Measurements from ENCODE around the gene PPM1L. TPM values are rescaled to one million over a fixed set of nuclear protein-coding genes. Genes with fewer than 3 reads are reported as not detected.

PPM1L gene
- total RNA-seq, 1 donor from 2014 or later, result 63.2 TPM

DNA sequence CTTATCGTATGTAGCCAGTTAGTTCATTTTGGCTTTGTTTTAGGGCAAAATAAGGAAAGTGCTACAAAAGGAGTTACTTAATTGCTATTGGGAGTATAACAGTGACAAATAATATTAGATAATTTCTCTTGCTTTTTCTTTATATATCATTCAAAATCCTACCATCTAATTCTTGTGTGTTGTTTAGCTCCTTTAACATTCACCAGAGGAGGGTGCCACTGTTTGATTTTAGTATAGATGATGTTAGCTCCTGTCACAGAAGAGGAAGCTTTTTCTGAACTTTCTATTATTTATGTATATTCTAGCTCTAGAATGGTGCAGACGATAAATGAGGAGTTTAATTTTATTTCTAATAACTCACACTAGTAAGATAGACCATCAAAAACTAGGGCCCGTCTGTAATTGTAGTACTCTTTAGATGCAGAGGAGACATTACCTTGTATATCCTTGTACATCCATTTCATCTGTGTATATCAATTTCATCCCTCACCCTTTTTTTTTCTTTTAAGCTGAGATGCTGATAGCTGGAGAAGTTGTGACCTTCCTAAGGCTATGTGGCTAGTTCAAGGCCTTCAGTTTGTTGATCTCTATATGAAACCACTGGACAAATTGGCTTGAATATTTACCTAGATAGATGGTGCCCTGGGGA is 3.0 kb downstream of the PPM1L start:
- FAIRE-seq, result no peak
- DNase-seq (ENCODE audit: low spot score in 2 of 2), result no peak

DNA sequence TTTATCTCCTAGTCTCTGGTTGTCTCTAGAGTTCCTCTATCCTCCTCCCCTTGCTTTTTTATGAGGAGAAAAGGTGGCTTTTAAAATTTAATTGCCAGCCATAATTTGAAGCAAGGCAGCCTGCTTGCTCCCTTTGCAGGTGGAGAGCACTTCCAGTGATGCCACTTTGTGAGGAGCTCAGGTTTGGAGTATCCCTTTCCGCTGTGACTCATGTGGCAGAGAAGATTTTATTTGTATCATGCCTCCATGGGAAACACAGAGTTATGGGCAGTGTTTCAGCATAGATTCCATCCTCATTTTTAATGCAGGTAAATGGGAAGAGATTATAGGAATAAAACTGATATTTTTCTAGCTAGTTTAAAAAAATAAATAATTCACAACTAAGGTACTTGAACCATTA is 7.0 kb downstream of the PPM1L start:
- FAIRE-seq, result no peak
- DNase-seq (ENCODE audit: low spot score in 2 of 2), result no peak

DNA sequence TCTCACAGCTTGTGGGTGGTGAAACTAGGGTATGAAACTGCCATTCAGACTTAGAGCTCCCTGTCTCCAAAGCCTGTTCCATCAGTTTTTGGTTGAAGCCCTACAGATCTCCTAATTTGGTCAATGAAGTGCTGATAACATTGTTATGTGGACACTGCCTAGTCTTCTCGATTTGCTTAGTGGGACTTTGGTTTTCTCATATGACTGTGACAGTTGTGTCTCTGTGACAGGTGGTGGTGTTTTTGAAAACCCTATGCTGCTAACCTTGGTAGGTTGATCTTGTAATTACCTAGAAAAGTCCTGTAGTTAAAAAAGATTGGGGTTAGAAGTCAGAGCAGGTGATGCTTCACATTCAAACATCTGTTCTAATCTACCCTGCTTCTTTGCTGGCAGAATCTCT is 9.2 kb downstream of the PPM1L start:
- no peak for FAIRE-seq

DNA sequence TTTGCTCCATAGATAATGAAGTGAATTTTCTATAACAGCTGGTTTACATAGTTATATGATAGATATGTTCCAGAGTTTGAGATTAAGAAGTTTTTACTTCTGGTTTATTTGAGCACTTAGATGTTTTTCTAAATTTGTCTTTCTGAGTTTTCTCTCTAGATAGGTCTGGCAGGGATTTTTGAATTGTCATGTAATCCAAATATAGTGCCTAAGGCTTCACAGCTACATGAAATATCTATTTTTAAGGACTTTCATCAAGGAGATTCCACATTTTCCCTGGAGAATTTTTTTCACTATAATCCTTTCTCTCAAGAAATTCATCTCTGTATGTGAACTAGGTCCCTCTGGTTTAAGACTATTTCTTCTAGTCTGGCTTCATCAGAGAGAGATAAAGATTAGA is 12.0 kb downstream of the PPM1L start:
- DNase-seq (ENCODE audit: low spot score in 2 of 2) (no peak), FAIRE-seq (no peak)

More for the DNA sequence above, 9.2 kb downstream of the PPM1L start:
- DNase-seq (ENCODE audit: low spot score in 2 of 2), result no peak

DNA sequence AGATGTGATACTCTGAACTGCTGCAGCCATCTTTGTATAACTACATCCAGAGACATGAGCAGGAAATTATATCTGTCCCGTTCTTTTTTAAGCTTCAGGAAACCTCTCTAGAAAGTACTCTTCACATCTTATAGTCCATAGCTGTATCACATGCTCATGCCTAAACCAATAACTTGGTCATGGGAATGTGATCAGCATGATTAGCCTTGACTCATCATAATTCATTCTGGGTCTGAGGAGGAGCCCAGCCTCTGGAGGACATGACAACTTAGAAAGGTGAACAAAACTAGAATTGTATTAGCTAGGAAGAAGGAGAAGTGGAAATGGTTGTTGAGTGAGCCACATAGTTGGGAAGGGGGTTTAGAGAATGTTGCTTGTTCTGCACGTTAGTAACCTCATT is 12.9 kb downstream of the PPM1L start:
- FAIRE-seq, result no peak
- no peak for DNase-seq (ENCODE audit: low spot score in 2 of 2)

DNA sequence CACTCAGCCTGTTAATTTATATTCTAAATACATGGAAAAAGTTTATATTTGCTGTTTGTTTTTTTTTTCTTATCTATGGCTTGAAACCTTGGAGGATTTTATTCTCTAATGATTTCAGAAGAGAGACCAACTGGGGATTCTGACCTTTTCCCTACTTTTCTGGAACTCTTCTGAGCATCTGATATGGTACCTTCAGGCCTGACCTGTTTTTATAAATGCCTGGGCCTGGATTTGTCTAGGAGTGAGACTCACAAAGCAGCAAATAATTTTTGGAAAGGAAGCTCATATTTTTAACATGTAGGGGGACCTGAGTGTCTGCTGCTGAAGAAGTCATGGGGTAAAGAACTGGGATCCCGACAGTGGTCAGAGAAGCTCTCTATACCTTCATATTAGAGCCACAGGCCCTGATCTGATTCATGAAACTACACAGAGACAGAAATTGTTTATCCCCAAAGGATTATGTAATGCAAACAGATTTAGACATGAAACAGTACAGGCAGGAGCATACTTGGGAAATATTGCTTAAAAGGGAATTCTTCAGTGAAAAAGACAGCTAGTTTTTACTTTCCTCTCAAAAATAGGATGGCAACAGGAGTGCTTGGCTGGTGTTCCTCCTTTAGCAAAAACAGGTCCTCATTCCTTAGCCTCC is 15.9 kb downstream of the PPM1L start:
- DNase-seq (ENCODE audit: low spot score in 2 of 2), result no peak
- FAIRE-seq, result no peak

DNA sequence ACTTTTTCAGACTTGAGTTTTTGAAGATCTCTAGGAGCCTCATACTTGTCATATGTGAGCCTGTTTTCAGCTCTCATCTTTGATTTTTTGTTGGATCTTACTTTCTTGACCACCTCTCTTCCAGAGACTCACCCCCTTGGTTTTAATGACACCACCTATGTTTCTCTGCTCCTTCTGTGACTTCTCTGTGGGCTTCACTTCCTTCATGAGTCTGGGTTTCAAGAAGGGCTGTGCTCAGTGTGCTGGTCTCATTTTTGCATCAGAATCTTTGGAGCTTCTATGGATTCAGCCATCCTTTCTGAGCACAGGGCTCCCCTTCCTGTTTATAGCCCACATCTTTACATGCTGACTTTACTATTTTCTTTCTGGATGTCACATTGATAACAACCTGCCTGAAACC is 17.7 kb downstream of the PPM1L start:
- FAIRE-seq, result no peak

DNA sequence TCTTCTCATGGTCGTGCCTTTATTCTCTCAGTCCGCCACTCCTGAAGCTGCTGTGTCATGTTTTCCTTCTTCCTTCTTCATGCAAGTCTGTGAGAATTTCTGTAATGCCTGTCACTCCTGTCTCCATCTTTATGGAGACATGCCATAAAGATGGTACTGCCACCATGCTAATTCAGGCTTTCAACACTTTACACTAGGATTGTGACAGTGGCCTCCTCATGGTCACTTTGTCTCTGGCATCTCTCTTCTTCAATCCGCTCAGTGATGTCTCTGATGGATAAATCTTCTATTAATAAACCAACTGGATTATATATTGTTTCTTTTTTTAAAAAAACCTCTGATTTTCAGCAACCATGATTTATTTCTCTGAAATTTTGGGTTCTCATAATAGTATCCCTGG is 18.1 kb downstream of the PPM1L start:
- FAIRE-seq (no peak), DNase-seq (ENCODE audit: low spot score in 2 of 2) (no peak)

More for the DNA sequence above, 17.7 kb downstream of the PPM1L start:
- DNase-seq (ENCODE audit: low spot score in 2 of 2), result no peak

DNA sequence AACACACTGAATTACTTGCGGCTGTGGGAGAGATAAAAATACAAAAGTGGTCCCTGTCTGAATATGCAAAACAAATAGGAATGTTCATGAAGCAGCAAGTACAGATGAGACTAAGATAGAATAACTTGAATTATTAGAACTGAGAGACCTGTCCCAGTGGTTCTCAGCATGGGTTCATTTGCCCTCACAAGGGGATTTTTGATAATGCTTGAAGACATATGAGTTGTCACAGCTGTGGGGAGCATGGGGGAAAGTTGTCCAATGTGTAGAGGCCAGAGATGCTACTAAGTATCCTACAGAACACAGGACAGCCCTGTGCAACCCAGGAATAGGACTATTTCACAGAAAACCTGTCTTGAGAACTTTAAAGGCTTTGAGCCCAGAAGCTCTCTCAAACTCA is 22.4 kb downstream of the PPM1L start:
- no peak for DNase-seq (ENCODE audit: low spot score in 2 of 2)
- no peak for FAIRE-seq

DNA sequence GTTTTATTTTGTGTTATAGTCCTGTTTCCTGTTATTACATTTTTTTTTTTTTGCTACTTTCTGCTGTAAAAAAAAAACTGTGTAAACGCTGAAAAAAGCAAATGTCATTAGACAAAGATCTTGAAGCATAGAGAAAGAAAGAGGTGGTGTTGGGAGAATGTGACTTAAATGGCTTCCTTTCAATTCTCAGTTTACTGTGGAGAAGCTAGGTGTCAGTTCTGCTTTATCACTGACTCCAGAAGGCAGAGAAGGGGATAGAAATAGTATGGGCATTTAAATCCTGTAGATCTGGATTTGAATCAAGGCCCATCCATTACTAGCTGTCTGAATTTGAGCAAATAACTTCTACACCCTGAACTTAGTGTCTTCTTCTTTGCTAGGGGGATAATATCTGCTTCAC is 23.0 kb downstream of the PPM1L start:
- no peak for FAIRE-seq
- DNase-seq (ENCODE audit: low spot score in 2 of 2), result no peak

DNA sequence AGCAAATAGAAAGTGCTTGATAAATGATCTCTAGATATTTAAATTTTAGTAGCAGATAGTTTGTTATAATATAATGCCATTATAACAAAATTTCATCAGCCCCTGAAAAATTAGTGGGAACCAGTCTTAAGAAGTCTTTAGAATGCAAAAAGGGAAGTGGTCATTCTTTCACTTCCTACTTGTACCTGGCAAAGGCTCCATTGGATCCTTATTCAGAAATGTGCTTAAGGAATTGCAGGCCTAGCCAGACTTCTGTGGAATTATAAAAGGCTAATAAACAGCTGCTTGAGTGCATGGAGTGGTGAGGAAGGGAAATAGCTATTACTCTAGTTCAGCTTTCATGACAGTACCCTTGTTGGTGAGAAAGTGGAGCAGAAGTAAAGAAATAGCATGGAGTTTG is 24.2 kb downstream of the PPM1L start:
- DNase-seq (ENCODE audit: low spot score in 2 of 2), result no peak
- FAIRE-seq, result no peak

DNA sequence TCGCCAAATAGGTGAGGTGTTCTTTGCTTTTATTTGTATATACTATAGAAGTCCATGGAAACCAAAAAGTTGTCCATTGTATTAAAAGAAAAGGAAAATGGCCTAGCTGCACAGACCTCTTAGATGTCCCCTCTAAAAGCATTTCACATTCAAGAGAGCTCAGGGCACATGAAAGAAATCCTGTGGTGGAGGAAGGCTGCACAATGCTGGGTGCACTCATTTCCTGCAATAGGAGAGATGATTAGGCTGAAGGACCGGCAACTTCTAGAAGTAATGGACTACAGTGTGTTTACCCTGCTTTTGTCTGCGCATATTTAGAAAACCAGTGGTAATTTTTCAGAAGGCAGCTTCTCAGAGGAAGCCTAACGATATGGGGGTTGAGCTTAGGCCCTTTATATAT is 25.4 kb downstream of the PPM1L start:
- FAIRE-seq, result no peak
- no peak for DNase-seq (ENCODE audit: low spot score in 2 of 2)

DNA sequence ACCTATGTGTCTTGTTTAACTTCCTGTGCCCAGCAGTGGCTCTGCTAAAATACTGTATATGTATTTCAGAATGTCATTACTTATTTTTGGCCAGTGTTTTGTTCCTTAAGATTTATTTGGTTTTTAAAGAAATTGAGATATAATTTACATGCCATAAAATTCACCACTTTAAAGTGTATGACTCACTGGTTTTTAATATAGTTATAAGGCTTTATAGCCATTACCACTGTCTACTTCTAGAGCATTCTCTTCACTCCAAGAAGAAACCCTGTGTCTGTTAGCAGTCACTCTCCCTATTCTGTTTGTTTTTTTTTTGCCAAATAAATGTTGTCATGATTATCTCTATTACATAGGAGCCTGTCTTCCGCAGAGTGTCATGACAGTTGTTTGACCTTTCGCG is 25.8 kb downstream of the PPM1L start:
- FAIRE-seq (no peak), DNase-seq (ENCODE audit: low spot score in 2 of 2) (no peak)

DNA sequence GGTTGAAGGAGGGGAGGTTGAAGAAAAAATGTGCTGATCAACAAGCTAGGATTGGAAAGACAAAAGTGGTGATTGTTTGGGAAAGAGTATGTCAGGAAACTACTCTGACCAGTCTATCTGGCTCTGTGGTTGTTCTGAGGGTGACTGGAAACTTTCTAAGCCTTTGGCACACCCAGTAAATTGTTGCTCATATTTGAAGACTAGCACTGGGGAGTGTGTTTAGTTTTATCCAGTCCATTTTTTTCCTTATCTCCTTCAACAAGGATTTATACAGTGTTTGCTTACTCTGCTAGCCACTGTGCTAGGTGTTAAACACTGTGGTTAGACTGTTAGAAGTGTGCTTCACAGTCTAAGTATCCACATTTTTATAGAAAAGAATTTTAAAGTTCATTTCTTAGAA is 28.8 kb downstream of the PPM1L start:
- no peak for FAIRE-seq
- DNase-seq (ENCODE audit: low spot score in 2 of 2), result no peak

DNA sequence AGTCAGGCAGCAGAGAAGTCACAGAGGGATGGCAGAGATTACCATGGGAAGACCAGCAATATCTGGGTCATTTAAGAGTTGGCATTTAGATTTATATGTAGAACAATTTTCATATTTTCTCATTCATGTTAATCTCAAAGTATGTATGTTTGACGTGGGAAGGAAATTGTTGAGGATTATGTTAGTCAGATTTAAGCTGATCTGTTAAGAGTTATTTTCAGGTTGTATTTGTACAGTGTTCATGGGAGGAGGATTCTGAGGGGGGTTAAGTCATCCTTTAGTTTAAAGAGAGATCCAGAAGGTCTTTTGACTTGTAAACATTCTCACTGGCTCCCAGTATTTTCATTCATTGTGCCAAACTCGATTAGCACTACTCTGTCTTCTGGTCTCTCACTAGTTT is 34.7 kb downstream of the PPM1L start:
- DNase-seq (ENCODE audit: low spot score in 2 of 2) (no peak), FAIRE-seq (no peak)

DNA sequence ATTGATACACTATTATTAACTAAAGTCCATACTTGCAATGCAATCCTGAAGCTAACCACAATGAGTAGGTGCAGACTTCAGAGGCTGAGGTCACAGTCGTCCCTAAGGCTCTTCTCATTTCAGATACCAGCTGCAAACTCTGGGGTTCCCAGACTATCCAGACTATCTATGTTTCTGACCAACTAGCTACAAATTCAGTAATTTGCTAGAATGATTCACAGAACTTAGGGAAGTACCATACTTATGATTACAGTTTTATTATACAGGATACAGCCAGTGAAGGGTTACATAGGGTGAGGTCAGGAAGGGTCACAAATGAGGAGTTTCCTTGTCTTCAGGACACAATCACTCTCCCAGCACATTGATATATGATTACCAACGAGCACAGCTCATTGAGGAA is 36.5 kb downstream of the PPM1L start:
- FAIRE-seq, result no peak
- DNase-seq (ENCODE audit: low spot score in 2 of 2), result no peak

DNA sequence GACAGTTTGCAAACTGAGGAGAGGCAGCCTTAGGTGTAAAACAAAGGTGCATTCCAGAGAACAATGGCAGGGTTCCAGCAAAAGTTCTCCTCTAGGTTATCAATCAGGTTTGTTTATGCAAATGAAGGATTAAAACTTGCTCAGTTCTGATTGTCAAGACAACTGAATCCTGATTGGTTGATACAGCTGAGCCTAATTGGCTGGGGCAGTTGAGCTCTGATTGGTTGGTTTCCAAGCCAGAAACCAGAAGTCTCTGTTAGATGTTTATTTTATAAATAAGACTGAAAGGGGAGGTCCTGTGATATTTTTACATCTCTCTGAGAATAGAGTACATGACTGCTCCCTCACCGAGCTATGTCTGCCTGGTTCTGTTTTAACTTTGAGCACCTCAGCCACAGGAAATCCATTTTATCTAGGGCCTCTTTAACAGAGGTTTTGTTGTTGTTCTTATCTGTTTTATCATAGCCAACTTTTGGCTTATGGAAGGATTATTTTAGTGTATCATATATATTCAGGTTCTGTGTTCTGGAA is 37.8 kb downstream of the PPM1L start:
- no peak for FAIRE-seq

DNA sequence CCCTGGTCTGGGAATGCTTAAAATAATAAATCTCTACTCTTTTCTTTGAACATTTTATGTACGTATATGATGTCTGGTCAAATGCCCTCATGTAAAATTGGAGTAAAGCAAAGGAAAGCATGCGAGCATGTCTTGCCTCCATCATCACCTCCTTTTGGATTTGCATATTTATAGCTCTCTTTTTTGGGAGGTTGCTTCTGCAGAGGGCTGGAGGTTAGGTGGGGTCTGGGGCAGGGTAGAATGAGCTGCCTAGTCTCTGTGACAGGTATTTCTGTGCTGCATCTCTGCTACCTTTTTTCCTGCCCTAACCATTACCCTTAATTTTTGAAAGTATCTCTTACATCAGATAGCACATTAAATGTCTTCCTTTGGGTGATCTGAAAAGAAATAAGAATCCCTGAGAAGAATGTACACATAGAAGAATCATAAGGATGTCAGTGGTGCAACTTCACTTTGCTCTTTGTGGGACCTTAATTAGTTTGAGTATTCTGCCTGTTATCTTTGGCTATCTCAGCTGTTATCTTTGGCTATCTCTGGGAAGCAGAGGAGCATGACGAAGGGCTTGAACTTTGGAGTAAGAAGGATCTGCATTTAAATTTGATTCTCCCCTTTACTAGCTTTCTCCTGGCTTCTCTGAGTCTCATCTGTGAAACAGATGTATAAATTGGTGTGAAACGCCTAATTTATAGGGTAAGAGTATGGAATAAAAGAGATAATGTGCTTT is 40.2 kb downstream of the PPM1L start:
- FAIRE-seq (no peak), DNase-seq (ENCODE audit: low spot score in 2 of 2) (no peak)

More for the DNA sequence above, 37.8 kb downstream of the PPM1L start:
- no peak for DNase-seq (ENCODE audit: low spot score in 2 of 2)

DNA sequence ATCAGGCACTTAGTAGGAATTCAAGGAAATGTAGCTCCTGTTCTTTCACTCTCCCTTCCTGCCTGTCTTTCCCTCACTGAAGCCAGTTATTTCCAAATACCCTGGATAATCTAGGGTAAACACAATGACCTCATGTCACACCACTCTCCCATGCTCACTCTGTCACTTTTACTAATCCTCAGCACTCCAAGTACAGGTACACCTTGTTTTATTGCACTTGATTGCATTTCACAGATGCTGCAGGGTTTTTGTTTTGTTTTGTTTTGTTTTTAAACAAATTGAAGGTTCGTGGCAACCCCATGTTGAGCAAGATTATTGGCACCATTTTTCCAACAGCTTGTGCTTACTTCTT is 40.8 kb downstream of the PPM1L start:
- FAIRE-seq (no peak), DNase-seq (ENCODE audit: low spot score in 2 of 2) (no peak)

DNA sequence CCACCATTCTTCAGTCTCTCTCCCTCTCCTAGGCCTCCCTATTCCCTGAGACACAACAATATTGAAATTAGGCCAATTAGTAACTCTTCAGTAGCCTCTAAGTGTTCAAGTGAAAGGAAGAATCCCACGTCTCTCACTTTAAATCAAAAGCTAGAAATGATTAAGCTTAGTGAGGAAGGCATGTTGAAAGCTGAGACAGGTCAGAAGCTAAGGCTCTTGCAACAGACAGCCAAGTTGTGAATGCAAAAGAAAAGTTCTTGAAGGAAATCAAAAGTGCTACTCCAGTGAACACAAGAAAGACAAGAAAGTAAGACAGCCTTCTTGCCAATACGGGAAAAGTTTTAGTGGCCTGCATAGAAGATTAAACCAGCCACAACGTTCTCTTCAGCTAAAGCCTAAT is 41.3 kb downstream of the PPM1L start:
- DNase-seq (ENCODE audit: low spot score in 2 of 2) (no peak), FAIRE-seq (no peak)

DNA sequence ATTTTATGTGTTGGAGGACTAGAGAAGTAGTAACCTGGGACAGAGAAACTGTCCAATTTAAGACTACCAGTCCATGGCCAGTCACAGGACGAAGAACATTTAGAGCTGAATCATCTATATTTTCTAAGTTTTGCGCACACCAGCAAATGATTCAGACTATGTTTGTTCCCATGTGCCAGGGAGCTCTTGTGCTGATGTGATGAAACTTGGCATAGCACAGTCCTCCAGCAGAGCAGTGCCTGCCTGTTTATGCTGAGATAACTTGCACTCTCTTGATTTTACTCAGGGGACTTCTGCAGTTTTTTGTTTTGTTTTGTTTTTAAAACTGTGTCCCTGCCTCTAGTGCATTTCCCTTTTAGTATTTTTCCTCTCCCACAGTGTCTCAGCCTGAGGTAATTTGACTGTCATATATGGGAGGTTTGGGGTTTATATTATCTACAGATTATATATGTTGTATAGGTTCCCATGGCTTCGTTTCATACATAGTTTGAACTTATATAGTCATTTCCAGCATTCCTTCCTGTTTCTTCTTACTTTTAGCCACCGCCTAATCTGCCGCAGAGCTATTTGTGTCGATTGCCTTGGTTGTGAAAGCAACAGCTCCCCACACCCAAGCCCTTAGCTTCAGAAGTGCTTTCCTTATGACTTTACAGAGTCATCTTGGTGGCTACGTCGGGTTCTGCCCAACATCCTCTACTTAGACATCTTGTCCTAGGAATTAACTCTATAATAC is 45.5 kb downstream of the PPM1L start:
- no peak for FAIRE-seq
- DNase-seq (ENCODE audit: low spot score in 2 of 2), result no peak
